ACC112 (cell line): ENCODE data around the gene SPSB1.

Source experiments
- H2AFZ ChIP-seq: fragments of 200-600 bp; sonication (generic); one replicate; pipeline ENCODE4 v1.6.0; 2017; ENCODE audit warnings: antibody characterized with exemption, low read length; ENCODE audit not compliant: unreplicated experiment
- H3K27ac ChIP-seq: fragments of 200-600 bp; sonication (generic); 2 replicates; pipeline ENCODE4 v1.5.1; 2014; ENCODE audit warnings: low read depth, mild to moderate bottlenecking, antibody characterized with exemption, low read length, moderate library complexity
- H3K27me3 ChIP-seq: fragments of 200-600 bp; sonication (generic); 2 replicates; pipeline ENCODE4 v1.6.1; 2014; ENCODE audit warnings: mild to moderate bottlenecking, antibody characterized with exemption, low read length, moderate library complexity, mixed read lengths; ENCODE audit not compliant: insufficient read depth
- H3K36me3 ChIP-seq: fragments of 200-600 bp; sonication (generic); 2 replicates; pipeline ENCODE4 v1.6.1; 2016; ENCODE audit warnings: mild to moderate bottlenecking, antibody characterized with exemption, low read length, moderate library complexity, mixed read lengths; ENCODE audit not compliant: insufficient read depth
- H3K4me1 ChIP-seq: fragments of 200-600 bp; sonication (generic); one replicate; pipeline ENCODE4 v1.6.1; 2016; ENCODE audit warnings: low read length, mixed read lengths; ENCODE audit not compliant: insufficient read depth, unreplicated experiment, control insufficient read depth
- H3K4me3 ChIP-seq: fragments of 200-600 bp; sonication (generic); 2 replicates; pipeline ENCODE4 v1.5.1; 2014; ENCODE audit warnings: mild to moderate bottlenecking, low read depth, low read length
- H3K79me2 ChIP-seq: fragments of 200-600 bp; sonication (generic); one replicate; pipeline ENCODE4 v1.6.0; 2016; ENCODE audit warnings: low read length; ENCODE audit not compliant: control insufficient read depth, unreplicated experiment, insufficient read depth

Gene SPSB1

DNA sequence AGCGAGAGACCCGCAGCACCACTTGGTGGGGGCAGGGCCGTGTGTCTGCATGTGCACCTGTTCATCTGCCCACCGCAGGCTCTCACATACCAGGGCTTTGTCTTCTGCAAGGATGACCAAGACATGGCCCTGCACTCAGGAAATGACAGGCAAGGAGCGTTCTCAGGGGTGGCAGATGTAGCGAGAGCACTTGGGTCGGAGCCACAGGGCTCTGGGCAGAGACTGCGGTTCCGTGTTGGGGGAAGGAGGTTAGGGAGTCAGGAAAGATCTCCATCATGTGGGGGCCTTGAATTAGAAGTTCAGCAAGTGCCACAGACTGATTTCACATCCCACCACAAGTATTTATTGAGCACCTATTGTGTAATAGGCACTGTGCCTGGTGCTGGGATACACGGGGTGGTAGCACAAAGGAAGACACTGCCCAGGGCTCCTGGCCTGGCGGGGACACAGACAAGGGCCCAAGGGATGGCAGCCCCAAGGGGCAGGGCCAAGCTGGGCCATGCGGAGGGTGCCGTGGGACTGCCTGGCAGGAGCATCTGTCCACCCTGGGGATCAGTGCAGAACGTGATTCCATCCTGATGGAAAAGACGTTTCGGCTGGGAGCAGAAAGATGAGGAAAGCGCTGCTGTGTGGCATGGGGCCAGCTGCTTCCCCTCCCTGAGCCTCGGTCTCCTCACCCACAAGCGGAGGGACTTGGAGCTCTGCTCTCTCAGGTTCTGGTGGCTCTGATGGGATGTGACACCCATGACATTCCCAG is 11.4 kb upstream of the SPSB1 start:
- Histone ChIP-seq H3K4me3 (0 out of 2 replicates have a peak overlapping the region, but pooled peaks have one; percentile 32), H3K27me3 (no peaks in the 10 kb centered on the region), H3K36me3 (no peaks in the 10 kb centered on the region), H3K27ac (peak overlapping the region; percentile 38; the same call in 1 of the 2 replicates), H3K79me2 (no peaks in the 10 kb centered on the region), H3K4me1 (peaks cover 37% of the 10 kb centered on the region), H2AFZ (no peak overlapping the region)

- Histone ChIP-seq H3K4me3 (no peak overlapping the region), H3K36me3 (no peaks in the 10 kb centered on the region), H3K4me1 (peaks cover 37% of the 10 kb centered on the region), H2AFZ (no peak overlapping the region), H3K27ac (no peak overlapping the region), H3K79me2 (no peaks in the 10 kb centered on the region), H3K27me3 (no peaks in the 10 kb centered on the region)
Measured at GRCh38 chr1:9281908-9282695, 10.6 kb upstream of the SPSB1 start.

DNA sequence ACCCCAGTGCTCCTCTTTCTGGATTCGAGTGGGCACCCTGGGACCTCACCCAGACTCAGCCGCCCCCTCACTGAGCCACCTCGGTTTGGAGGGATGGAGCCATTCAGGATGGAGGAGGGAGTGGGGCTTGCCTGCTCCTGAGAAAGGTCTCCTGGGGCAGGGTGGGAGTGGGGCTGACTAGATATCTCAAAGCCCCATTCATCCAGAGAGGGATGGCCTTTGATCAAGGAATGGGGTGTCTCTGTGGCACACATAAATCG is 10.1 kb upstream of the SPSB1 start:
- Histone ChIP-seq H3K79me2 (no peaks in the 10 kb centered on the region), H3K27ac (no peak overlapping the region), H3K36me3 (no peaks in the 10 kb centered on the region), H2AFZ (no peak overlapping the region), H3K4me3 (no peak overlapping the region), H3K27me3 (no peaks in the 10 kb centered on the region), H3K4me1 (peaks cover 37% of the 10 kb centered on the region)

DNA sequence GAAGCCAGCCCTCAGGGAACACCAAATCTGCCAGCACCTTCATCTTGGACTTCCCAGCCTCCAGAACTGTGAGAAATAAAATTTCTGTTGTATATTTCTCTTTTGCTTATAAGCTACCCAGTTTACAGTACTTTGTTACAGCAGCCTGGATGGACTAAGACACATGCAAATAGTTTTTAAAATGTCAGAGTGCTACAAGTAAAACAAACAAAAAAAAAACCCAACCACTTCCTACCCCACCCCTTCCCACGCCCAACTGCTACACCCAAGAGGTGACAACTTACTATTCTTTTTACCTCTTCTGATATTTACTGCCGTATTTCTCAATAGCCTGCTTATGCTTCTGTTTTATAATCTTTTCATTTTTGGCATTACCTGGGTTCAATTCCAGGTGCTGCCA is 8.6 kb upstream of the SPSB1 start:
- peaks cover 36% of the 10 kb centered on the region for H3K4me1 ChIP-seq
- H3K27ac ChIP-seq: no peak overlapping the region
- H3K4me3 ChIP-seq: no peak overlapping the region
- H2AFZ ChIP-seq: no peak overlapping the region
- H3K36me3 ChIP-seq: no peaks in the 10 kb centered on the region
- no peaks in the 10 kb centered on the region for H3K79me2 ChIP-seq
- no peaks in the 10 kb centered on the region for H3K27me3 ChIP-seq

GRCh38 chr1:9286556-9286955 is 6.1 kb upstream of the SPSB1 start:
- Histone ChIP-seq H3K36me3 (no peaks in the 10 kb centered on the region), H2AFZ (no peak overlapping the region), H3K79me2 (no peaks in the 10 kb centered on the region), H3K27me3 (no peaks in the 10 kb centered on the region), H3K4me1 (peaks cover 25% of the 10 kb centered on the region), H3K27ac (no peak overlapping the region), H3K4me3 (no peak overlapping the region)

DNA sequence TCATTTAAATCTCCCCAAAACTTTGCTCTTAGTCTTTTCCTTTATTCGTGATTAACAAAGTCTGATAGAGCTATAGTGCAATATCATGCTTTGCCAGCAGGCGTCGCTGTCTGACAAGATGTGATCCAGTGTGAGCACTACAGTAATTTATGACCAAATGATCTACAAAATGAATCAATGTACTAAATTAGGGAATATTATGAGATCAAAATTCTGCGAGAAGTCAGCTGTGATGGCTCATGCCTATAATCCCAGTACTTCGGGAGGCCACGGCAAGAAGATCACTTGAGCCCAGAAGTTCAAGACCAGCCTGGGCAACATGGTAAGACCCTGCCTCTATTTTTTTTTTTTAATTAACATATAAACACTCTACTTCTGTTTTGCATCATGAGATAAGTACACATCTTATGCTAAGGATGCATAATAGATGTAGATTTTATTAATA is 3.6 kb upstream of the SPSB1 start:
- no peaks in the 10 kb centered on the region for H3K27me3 ChIP-seq
- no peak overlapping the region for H2AFZ ChIP-seq
- H3K36me3 ChIP-seq: no peaks in the 10 kb centered on the region
- no peak overlapping the region for H3K4me3 ChIP-seq
- H3K79me2 ChIP-seq: peaks cover 7% of the 10 kb centered on the region
- H3K27ac ChIP-seq: peak overlapping the region; percentile 80
- H3K4me1 ChIP-seq: peaks cover 17% of the 10 kb centered on the region

DNA sequence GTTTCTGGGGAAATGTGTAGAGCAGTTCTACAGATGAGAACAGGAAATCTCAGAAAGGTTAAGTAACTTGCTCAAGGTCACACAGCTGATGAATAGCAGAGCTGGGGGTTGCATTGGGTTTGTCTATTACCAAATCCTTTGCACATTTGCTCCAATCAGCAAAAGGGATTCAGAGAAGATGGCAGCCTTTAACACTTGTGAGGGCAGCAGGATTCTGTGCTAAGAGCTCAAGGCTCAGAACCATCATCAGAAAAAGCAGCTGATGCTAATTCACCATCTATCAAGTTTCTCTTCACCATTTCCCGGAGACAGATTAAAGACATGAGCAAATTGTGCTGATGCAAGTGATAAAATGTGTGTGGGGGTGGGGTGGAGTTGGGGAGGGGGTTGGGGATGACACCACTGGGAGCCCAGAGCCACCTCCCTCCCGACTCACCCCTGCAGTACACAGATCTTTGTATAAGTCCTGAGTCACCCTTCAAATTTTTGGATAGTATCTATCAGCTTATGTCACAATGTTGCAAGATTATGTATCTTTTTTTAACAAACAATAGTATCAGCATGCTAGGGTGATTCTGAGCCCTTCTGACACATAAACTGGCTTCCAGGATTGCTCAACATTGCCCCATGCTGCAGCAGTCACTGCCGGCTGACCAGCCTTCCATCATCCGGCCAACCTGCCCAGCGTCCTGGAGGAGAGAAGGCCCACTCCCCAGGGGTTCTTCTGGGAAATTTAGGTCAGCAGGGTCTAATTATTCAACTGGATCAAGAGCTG is 2.8 kb upstream of the SPSB1 start:
- H2AFZ ChIP-seq: no peak overlapping the region
- peak overlapping the region; percentile 80 for H3K27ac ChIP-seq
- no peaks in the 10 kb centered on the region for H3K27me3 ChIP-seq
- no peak overlapping the region for H3K4me3 ChIP-seq
- H3K79me2 ChIP-seq: peaks cover 15% of the 10 kb centered on the region
- peaks cover 21% of the 10 kb centered on the region for H3K4me1 ChIP-seq
- no peaks in the 10 kb centered on the region for H3K36me3 ChIP-seq

DNA sequence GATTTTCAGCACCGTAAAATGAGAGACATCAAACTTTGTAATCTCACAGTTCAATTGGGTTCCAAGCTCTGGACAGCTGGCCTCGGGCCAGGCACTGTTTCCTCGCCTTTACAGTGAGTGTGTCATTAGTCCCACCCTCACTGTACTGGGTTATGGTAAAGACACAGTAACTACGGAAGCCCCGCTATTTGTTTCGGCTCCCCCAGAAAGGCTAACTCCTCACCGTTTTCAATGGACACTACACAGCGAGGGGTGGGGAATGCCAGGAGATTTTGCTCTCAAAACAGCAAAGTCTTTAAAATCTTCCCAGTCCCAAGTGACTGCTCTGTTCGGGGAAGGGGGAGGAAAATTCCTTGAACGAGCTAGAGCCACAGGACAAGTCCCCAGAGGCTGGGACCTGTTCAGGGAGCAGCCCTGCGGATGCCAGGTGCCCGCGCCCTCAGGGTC is 757 bp upstream of the SPSB1 start:
- Histone ChIP-seq H3K4me1 (peaks cover 30% of the 10 kb centered on the region), H3K27ac (peak overlapping the region; percentile 14; the same call in 1 of the 2 replicates), H3K79me2 (peaks cover 35% of the 10 kb centered on the region), H3K4me3 (peak overlapping the region; percentile 77), H3K27me3 (no peaks in the 10 kb centered on the region), H3K36me3 (no peaks in the 10 kb centered on the region), H2AFZ (peak overlapping the region; percentile 27)

DNA sequence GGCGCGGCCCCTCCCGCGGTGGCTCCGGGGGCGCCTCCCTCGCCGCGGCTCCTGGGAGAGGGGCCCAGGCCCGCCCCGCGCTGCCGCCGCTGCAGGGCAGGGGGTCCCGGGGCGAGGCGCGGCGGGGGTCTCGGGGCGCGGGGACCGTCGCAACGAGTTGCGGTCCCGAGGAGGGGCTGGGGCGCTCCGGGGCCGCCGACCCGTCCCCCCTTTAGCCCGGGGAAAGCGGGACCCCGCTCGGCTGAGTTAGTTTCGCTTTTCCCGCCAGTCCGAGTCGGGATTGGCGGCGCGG is 493 bp downstream of the SPSB1 start:
- peaks cover 30% of the 10 kb centered on the region for H3K4me1 ChIP-seq
- no peak overlapping the region for H2AFZ ChIP-seq
- H3K4me3 ChIP-seq: peak overlapping the region; percentile 77
- no peaks in the 10 kb centered on the region for H3K36me3 ChIP-seq
- peaks cover 48% of the 10 kb centered on the region for H3K79me2 ChIP-seq
- peak overlapping the region; percentile 8; the same call in 1 of the 2 replicates for H3K27ac ChIP-seq
- H3K27me3 ChIP-seq: no peaks in the 10 kb centered on the region

GRCh38 chr1:9293533-9294404 is 1.1 kb downstream of the SPSB1 start:
- Histone ChIP-seq H3K4me3 (peak overlapping the region; percentile 77), H3K27me3 (no peaks in the 10 kb centered on the region), H3K79me2 (peaks cover 53% of the 10 kb centered on the region), H2AFZ (no peak overlapping the region), H3K27ac (peak overlapping the region; percentile 8; the same call in 1 of the 2 replicates), H3K4me1 (peaks cover 30% of the 10 kb centered on the region), H3K36me3 (no peaks in the 10 kb centered on the region)
